Mammary epithelial cell (primary cell): Measurements from ENCODE around the gene ADTRP.

ENCODE experiments used
- EZH2 ChIP-seq: IDR thresholded peaks from 2 replicates; pipeline ENCODE4 v1.6.1; 2012; ENCODE audit warnings: low read length, inconsistent platforms, borderline replicate concordance
- TF ChIP-seq, protein P1 (sequence below), 2 donors: IDR thresholded peaks in 1 of 2; conservative IDR thresholded peaks in 1 of 2; 2 replicates each; pipeline ENCODE4 v1.5.1; 2011 to 2012; ENCODE audit warnings: inconsistent platforms in 2 of 2, low read length in 2 of 2, mild to moderate bottlenecking in 2 of 2, control low read depth in 1 of 2, low read depth in 1 of 2; ENCODE audit not compliant: insufficient read depth in 1 of 2; ENCODE audit errors: extremely low read depth in 1 of 2

DNA sequence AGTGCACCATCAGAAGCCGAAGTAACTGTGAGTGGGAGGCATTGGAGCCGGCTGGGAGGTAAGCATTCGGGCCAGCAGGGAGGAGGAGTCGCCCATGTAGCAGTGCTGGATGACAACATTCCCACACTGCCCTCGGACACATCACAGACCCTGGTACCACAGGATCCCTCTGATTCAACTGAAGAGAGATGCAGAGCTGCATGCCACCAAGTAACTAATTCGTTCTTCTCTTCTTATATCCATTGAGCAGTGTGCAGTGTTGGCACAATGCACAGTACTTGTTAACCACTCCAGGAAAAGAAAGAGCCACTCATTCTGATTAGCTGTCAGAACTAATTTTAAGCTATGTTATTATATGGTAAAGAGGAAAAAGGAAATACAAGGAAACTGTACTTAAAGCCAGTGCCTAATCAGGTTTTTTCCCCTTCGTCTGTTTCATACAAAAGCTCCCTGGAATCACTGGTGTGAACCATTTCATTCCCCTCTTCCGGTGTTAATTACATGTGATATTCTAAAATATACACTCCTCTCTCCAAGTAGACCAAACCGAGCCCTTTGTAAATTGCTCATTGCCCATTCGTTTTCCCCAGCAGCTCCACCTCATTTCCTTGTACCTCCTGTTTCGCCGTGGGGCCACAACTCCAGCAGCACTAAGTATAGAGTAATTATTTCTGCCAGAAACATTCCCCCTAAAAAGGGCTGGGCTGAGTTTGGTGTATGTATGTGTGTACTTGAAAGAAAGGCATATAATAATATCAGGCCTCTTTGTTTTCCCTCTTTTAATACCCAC, 32.4 kb upstream of the ADTRP start:
- TF ChIP-seq, protein P1, sequence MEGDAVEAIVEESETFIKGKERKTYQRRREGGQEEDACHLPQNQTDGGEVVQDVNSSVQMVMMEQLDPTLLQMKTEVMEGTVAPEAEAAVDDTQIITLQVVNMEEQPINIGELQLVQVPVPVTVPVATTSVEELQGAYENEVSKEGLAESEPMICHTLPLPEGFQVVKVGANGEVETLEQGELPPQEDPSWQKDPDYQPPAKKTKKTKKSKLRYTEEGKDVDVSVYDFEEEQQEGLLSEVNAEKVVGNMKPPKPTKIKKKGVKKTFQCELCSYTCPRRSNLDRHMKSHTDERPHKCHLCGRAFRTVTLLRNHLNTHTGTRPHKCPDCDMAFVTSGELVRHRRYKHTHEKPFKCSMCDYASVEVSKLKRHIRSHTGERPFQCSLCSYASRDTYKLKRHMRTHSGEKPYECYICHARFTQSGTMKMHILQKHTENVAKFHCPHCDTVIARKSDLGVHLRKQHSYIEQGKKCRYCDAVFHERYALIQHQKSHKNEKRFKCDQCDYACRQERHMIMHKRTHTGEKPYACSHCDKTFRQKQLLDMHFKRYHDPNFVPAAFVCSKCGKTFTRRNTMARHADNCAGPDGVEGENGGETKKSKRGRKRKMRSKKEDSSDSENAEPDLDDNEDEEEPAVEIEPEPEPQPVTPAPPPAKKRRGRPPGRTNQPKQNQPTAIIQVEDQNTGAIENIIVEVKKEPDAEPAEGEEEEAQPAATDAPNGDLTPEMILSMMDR (conservative IDR thresholded peaks at IDR 0.05 in 1 of 2, IDR thresholded peaks at IDR 0.05 in 1 of 2; ENCODE audit: extremely low read depth in 1 of 2, insufficient read depth in 1 of 2, low read depth in 1 of 2, low read length in 2 of 2), result no peak
- TF ChIP-seq EZH2, result no peak
